GM12874 (cell line): ENCODE data around the gene MRTFB.

Experiments used
- TF ChIP-seq, protein P1 (sequence below): IDR thresholded peaks from 2 replicates; pipeline ENCODE4 v1.5.1; 2011; ENCODE audit warnings: low read depth, mild to moderate bottlenecking, control low read depth, low read length, moderate library complexity; ENCODE audit not compliant: insufficient read depth

Gene MRTFB

GRCh38 chr16:14056970-14057369 is 14.1 kb upstream of the MRTFB start:
- TF ChIP-seq, protein P1, sequence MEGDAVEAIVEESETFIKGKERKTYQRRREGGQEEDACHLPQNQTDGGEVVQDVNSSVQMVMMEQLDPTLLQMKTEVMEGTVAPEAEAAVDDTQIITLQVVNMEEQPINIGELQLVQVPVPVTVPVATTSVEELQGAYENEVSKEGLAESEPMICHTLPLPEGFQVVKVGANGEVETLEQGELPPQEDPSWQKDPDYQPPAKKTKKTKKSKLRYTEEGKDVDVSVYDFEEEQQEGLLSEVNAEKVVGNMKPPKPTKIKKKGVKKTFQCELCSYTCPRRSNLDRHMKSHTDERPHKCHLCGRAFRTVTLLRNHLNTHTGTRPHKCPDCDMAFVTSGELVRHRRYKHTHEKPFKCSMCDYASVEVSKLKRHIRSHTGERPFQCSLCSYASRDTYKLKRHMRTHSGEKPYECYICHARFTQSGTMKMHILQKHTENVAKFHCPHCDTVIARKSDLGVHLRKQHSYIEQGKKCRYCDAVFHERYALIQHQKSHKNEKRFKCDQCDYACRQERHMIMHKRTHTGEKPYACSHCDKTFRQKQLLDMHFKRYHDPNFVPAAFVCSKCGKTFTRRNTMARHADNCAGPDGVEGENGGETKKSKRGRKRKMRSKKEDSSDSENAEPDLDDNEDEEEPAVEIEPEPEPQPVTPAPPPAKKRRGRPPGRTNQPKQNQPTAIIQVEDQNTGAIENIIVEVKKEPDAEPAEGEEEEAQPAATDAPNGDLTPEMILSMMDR = no peak

GRCh38 chr16:14057878-14058382 is 13.2 kb upstream of the MRTFB start:
- TF ChIP-seq, protein P1 = no peak

DNA sequence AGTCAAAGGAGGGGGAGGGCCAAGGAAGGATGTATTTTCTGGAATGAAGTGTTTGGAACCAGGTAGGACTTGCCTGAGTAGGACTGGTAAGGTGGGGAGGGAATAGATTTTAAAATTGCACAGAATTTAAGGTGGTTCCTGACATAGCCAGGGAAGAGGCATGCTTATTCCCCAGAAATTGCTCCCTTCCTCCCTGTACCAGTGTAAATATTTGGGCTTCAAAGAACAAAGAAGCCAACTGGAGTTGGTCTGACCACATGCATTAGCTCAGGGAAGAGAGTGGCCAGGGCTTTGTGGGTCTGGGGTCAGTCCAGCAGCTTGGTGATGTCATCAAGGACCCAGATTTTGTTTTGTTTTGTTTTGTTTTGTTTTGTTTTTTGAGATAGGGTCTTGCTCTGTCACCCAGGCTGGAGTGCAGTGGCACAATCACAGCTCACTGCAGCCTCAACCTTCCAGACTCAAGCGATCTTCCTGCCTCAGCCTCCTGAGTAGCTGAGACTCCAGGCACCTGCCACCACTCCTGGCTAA is 9.3 kb upstream of the MRTFB start:
- TF ChIP-seq, protein P1 = no peak

- TF ChIP-seq, protein P1 = no peak
Observed at GRCh38 chr16:14062261-14062660, 8.9 kb upstream of the MRTFB start.

- TF ChIP-seq, protein P1 = no peak
Observed at GRCh38 chr16:14063618-14064581, 7.2 kb upstream of the MRTFB start.

GRCh38 chr16:14069818-14070217 is 1.3 kb upstream of the MRTFB start:
- TF ChIP-seq, protein P1 = no peak

GRCh38 chr16:14070555-14070876 is 603 bp upstream of the MRTFB start:
- TF ChIP-seq, protein P1 = no peak
